ENCODE measurements around the gene SORCS2. TPM values are rescaled to one million over a fixed set of nuclear protein-coding genes. Genes with fewer than 3 reads are reported as not detected.

SORCS2 gene
- total RNA-seq, 4 donors from 2014 or later = 1.1 to 2.5 (median 2.0) TPM

DNA sequence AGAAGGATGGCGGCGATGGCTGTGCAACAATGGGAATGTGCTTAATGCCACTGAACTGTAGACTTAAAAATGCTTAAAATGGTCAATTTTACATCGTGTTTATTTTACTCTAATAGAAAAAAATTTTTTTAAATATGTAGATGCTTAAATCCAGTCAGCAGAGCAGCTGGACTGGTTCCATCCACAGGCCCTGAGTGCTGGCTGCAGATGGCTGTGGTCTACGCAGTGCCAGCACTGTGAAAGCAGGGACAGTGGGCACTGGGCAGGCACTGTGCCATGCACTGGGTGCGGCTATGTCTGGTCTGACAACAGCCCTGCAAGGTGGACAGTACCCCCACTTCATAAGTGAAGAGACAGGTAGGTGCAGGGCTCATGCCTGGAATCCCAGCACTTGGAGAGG lies 572.1 kb downstream of the SORCS2 start:
- no peak for TF ChIP-seq POLR2A (IDR thresholded peaks at IDR 0.05)
- TF ChIP-seq, protein P1, sequence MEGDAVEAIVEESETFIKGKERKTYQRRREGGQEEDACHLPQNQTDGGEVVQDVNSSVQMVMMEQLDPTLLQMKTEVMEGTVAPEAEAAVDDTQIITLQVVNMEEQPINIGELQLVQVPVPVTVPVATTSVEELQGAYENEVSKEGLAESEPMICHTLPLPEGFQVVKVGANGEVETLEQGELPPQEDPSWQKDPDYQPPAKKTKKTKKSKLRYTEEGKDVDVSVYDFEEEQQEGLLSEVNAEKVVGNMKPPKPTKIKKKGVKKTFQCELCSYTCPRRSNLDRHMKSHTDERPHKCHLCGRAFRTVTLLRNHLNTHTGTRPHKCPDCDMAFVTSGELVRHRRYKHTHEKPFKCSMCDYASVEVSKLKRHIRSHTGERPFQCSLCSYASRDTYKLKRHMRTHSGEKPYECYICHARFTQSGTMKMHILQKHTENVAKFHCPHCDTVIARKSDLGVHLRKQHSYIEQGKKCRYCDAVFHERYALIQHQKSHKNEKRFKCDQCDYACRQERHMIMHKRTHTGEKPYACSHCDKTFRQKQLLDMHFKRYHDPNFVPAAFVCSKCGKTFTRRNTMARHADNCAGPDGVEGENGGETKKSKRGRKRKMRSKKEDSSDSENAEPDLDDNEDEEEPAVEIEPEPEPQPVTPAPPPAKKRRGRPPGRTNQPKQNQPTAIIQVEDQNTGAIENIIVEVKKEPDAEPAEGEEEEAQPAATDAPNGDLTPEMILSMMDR (IDR thresholded peaks at IDR 0.05) = no peak
- Histone ChIP-seq H3K4me1 (peaks cover 0 to 13% (median 0%) of the 10 kb centered on the region in 3 donors), H3K27me3 (no peaks in the 10 kb centered on the region), H3K27ac (no peak overlapping the region), H3K36me3 (peaks cover 0 to 97% (median 6%) of the 10 kb centered on the region in 3 donors), H3K9me3 (no peaks in the 10 kb centered on the region), H3K4me3 (no peak overlapping the region)
- intact Hi-C loops (cut with DNase I) = no loop called here
- no peak for DNase-seq
- 78 to 85% methylated on average over 4 to 5 of the region's 5 CpGs for WGBS, 2 donors

DNA sequence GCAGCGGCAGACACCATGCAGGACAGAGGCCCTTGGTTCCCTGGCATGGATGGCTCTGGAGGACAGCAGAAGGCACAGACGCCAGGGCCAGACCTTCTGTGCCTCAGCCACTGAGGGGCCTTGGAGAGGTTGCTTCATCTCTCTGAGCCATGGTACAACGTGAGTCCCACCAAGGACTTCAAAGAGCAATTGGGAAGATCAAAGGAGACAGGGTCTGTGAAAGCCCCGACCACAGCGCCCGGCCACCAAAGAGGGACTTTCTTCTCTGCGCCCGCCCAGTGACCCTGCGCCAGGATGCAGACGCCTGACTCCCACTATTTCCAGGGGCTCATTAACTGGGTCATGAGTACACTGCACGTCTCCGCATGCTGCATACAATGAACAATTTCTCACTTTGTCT lies 573.3 kb downstream of the SORCS2 start:
- 75 to 90% methylated on average over 11 to 12 of the region's 12 CpGs for WGBS, 2 donors
- H3K4me3 ChIP-seq = no peak overlapping the region
- H3K36me3 ChIP-seq = peaks cover 0 to 97% (median 6%) of the 10 kb centered on the region in 3 donors
- peak overlapping the region in 1 of 4 donors; percentile 50 for H3K27ac ChIP-seq
- H3K27me3 ChIP-seq = no peaks in the 10 kb centered on the region
- peaks cover 0 to 13% (median 0%) of the 10 kb centered on the region in 3 donors for H3K4me1 ChIP-seq
- no peak for DNase-seq
- no peaks in the 10 kb centered on the region for H3K9me3 ChIP-seq
- intact Hi-C loops (cut with DNase I) = no loop called here
- TF ChIP-seq, protein P1 (IDR thresholded peaks at IDR 0.05) = no peak
- TF ChIP-seq POLR2A (IDR thresholded peaks at IDR 0.05) = no peak

GRCh38 chr4:7766086-7766485 lies 573.7 kb downstream of the SORCS2 start:
- Histone ChIP-seq H3K36me3 (peaks cover 0 to 97% (median 6%) of the 10 kb centered on the region in 3 donors), H3K27me3 (no peaks in the 10 kb centered on the region), H3K4me3 (no peak overlapping the region), H3K9me3 (no peaks in the 10 kb centered on the region), H3K4me1 (peaks cover 0 to 13% (median 0%) of the 10 kb centered on the region in 3 donors), H3K27ac (peak overlapping the region in 3 of 4 donors; percentile 21 to 50 (median 34))
- TF ChIP-seq, protein P1 (IDR thresholded peaks at IDR 0.05) = no peak
- no peak for TF ChIP-seq POLR2A (IDR thresholded peaks at IDR 0.05)
- intact Hi-C loops (cut with DNase I) = no loop called here
- WGBS, 2 donors = 70 to 85% methylated on average over 2 to 10 of the region's 11 CpGs
- no peak for DNase-seq

DNA sequence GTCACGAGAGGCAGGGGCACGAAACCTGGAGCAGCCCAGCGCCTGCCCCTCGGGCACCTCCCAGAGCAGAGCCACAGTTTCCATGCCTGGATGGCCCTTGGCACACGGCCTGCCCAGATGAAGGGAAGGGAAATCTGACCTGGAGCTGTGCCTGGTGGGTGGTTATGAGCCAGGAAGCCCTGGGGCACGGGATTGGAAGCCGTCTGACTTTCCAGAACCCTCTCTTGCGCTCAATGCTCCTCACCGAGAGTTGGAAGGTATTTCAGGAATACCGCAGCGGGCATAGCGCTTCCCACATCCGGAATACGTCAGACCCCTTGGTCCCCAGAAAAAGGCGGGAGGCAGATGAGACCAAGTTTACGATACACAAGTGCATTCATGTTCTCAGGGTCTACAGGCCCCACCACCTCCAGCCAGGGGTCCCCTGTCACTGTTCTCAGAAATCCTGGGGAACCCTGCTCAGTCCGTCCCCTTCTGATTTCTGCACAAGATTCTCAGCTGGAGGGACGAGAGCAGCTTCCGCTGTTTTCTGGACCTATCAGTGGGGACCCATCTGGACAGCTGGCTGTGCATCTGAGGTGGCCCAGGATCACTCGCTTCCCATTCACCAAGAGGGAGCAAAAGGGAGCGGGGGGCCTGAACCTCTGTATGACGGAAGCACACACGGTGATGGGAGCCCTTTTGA lies 574.5 kb downstream of the SORCS2 start:
- no peak for DNase-seq

GRCh38 chr4:7767526-7767925 lies 575.2 kb downstream of the SORCS2 start:
- no peak overlapping the region for H3K4me3 ChIP-seq
- no peaks in the 10 kb centered on the region for H3K9me3 ChIP-seq
- no peaks in the 10 kb centered on the region for H3K27me3 ChIP-seq
- no peak for DNase-seq
- H3K4me1 ChIP-seq = peaks cover 0 to 16% (median 0%) of the 10 kb centered on the region in 3 donors
- intact Hi-C loops (cut with DNase I) = no loop called here
- WGBS, 2 donors = no CpG with 5 or more reads among the region's 9 CpGs
- peak overlapping the region in 1 of 4 donors; percentile 50 for H3K27ac ChIP-seq
- no peak for TF ChIP-seq POLR2A (IDR thresholded peaks at IDR 0.05)
- TF ChIP-seq, protein P1 (IDR thresholded peaks at IDR 0.05) = no peak
- H3K36me3 ChIP-seq = peaks cover 0 to 100% (median 6%) of the 10 kb centered on the region in 3 donors

More for the DNA sequence above, 574.5 kb downstream of the SORCS2 start:
- peaks cover 0 to 97% (median 6%) of the 10 kb centered on the region in 3 donors for H3K36me3 ChIP-seq
- WGBS, 2 donors = 56 to 76% methylated on average over 16 to 19 of the region's 23 CpGs
- no peaks in the 10 kb centered on the region for H3K27me3 ChIP-seq
- H3K9me3 ChIP-seq = no peaks in the 10 kb centered on the region
- intact Hi-C loops (cut with DNase I) = no loop called here
- no peak for TF ChIP-seq POLR2A (IDR thresholded peaks at IDR 0.05)
- TF ChIP-seq, protein P1 (IDR thresholded peaks at IDR 0.05) = no peak
- H3K4me1 ChIP-seq = peaks cover 0 to 13% (median 0%) of the 10 kb centered on the region in 3 donors
- peak overlapping the region in 2 of 4 donors; percentile 21 to 50 for H3K27ac ChIP-seq
- H3K4me3 ChIP-seq = no peak overlapping the region

Measured in esophagus squamous epithelium (tissue), 5 donors.